ENCODE results near the gene NACC2. TPM values are rescaled to one million over a fixed set of nuclear protein-coding genes. Genes with fewer than 3 reads are reported as not detected.
A peak's percentile ranks its signal among the peaks of the same experiment; 100 is the strongest.

Gene NACC2
- polyA plus RNA-seq, 4 donors = 8.5 to 9.3 (median 8.9) TPM

- DNase-seq (ENCODE audit: low read depth in 4 of 4, low spot score in 3 of 4) = no peak
These were observed 34.1 kb upstream of the NACC2 start for GRCh38 chr9:136129176-136129575.

GRCh38 chr9:136128436-136128835 is 33.3 kb upstream of the NACC2 start:
- DNase-seq (ENCODE audit: low read depth in 4 of 4, low spot score in 3 of 4) = no peak

GRCh38 chr9:136127313-136127712 is 32.2 kb upstream of the NACC2 start:
- no peak for DNase-seq (ENCODE audit: low read depth in 4 of 4, low spot score in 3 of 4)

GRCh38 chr9:136124976-136125692 is 30.0 kb upstream of the NACC2 start:
- no peak for DNase-seq (ENCODE audit: low read depth in 4 of 4, low spot score in 3 of 4)

- no peak for DNase-seq (ENCODE audit: low read depth in 4 of 4, low spot score in 3 of 4)
These were observed 27.6 kb upstream of the NACC2 start for GRCh38 chr9:136122425-136123383.

- DNase-seq (ENCODE audit: low read depth in 4 of 4, low spot score in 3 of 4) = no peak
These were observed 26.7 kb upstream of the NACC2 start for GRCh38 chr9:136121801-136122200.

GRCh38 chr9:136120438-136120844 is 25.4 kb upstream of the NACC2 start:
- no peak for DNase-seq (ENCODE audit: low read depth in 4 of 4, low spot score in 3 of 4)

GRCh38 chr9:136119883-136120393 is 24.8 kb upstream of the NACC2 start:
- no peak for DNase-seq (ENCODE audit: low read depth in 4 of 4, low spot score in 3 of 4)

- no peak for DNase-seq (ENCODE audit: low read depth in 4 of 4, low spot score in 3 of 4)
These were observed 24.2 kb upstream of the NACC2 start for GRCh38 chr9:136119061-136119882.

- DNase-seq (ENCODE audit: low read depth in 4 of 4, low spot score in 3 of 4) = peak; percentile 86 to 99 (median 90)
These were observed 23.4 kb upstream of the NACC2 start, which contains the start of gene TMEM250 for GRCh38 chr9:136118320-136119060. Gene TMEM250, minus strand, starts transcription at chr9:136118875. Its CDS starts 1,975 bp downstream, at chr9:136116900.

- no peak for DNase-seq (ENCODE audit: low read depth in 4 of 4, low spot score in 3 of 4)
These were observed 22.8 kb upstream of the NACC2 start for GRCh38 chr9:136117916-136118319.

- no peak for DNase-seq (ENCODE audit: low read depth in 4 of 4, low spot score in 3 of 4)
These were observed 22.3 kb upstream of the NACC2 start for GRCh38 chr9:136117291-136117915.

- no peak for DNase-seq (ENCODE audit: low read depth in 4 of 4, low spot score in 3 of 4)
These were observed 21.4 kb upstream of the NACC2 start for GRCh38 chr9:136116360-136117098.

- no peak for DNase-seq (ENCODE audit: low read depth in 4 of 4, low spot score in 3 of 4)
These were observed 20.7 kb upstream of the NACC2 start for GRCh38 chr9:136115641-136116359.

GRCh38 chr9:136115206-136115605 is 20.1 kb upstream of the NACC2 start:
- no peak for DNase-seq (ENCODE audit: low read depth in 4 of 4, low spot score in 3 of 4)

GRCh38 chr9:136114610-136115009 is 19.5 kb upstream of the NACC2 start:
- DNase-seq (ENCODE audit: low read depth in 4 of 4, low spot score in 3 of 4) = no peak

- DNase-seq (ENCODE audit: low read depth in 4 of 4, low spot score in 3 of 4) = no peak
These were observed 17.5 kb upstream of the NACC2 start for GRCh38 chr9:136112541-136112940.

- DNase-seq (ENCODE audit: low read depth in 4 of 4, low spot score in 3 of 4) = no peak
These were observed 16.8 kb upstream of the NACC2 start for GRCh38 chr9:136111910-136112309.
